CD4-positive, alpha-beta memory T cell (primary cell): ENCODE data around the gene GTF2IRD1. TPM values are rescaled to one million over a fixed set of nuclear protein-coding genes. Genes with fewer than 3 reads are reported as not detected.
"Not testable (repeated sequence)": the region's sequence is repeated elsewhere in the genome, so short reads cannot be mapped to it uniquely, and the experiment has no call there.

Source experiments
- CTCF ChIA-PET: fragments of 350-600 bp; sonication (Branson Sonifier 250); formaldehyde crosslinking; loops from one replicate; lab custom pipeline; 2021; ENCODE audit warnings: inconsistent platforms; ENCODE audit not compliant: partially characterized antibody; lab: Charles Lee
- POLR2A ChIA-PET: fragments of 350-600 bp; sonication (Branson Sonifier 250); formaldehyde crosslinking; loops from one replicate; lab custom pipeline; 2021; ENCODE audit not compliant: partially characterized antibody; lab: Charles Lee
- DNase-seq, 5 donors: peaks; one replicate each; pipeline versions ENCODE4 v3.0.0 to v3.0.0-alpha.2; 2020 to 2022; ENCODE audit warnings: mixed read lengths in 1 of 5
- H3K27ac ChIP-seq: one replicate; pipeline ENCODE4 v1.7.0; 2013; ENCODE audit warnings: low read depth, low read length
- H3K27me3 ChIP-seq: 2 replicates; pipeline ENCODE4 v1.7.0; 2013; ENCODE audit warnings: mild to moderate bottlenecking, low read length, moderate library complexity; ENCODE audit not compliant: insufficient read depth
- H3K36me3 ChIP-seq: 2 replicates; pipeline ENCODE4 v1.7.0; 2013; ENCODE audit warnings: mild to moderate bottlenecking, low read length, moderate library complexity; ENCODE audit not compliant: insufficient read depth
- H3K4me1 ChIP-seq: 2 replicates; pipeline ENCODE4 v1.7.0; 2013; ENCODE audit warnings: mild to moderate bottlenecking, low read length, moderate library complexity; ENCODE audit not compliant: insufficient read depth
- H3K4me3 ChIP-seq, 2 donors: one replicate each; pipeline ENCODE4 v1.7.0; 2013; ENCODE audit warnings: low read length in 2 of 2, mild to moderate bottlenecking in 1 of 2
- H3K9me3 ChIP-seq, 2 donors: one replicate each; pipeline ENCODE4 v1.7.0; 2013; ENCODE audit warnings: low read length in 2 of 2, control low read depth in 1 of 2; ENCODE audit not compliant: control insufficient read depth in 1 of 2
- H3K27ac Mint-ChIP-seq, 7 donors: one replicate each; pipeline ENCODE4 v1.8.0; 2020 to 2021; ENCODE audit warnings: mixed read lengths in 7 of 7, mild to moderate bottlenecking in 6 of 7, inconsistent platforms in 3 of 7, moderate library complexity in 3 of 7
- H3K27me3 Mint-ChIP-seq, 2 donors: one replicate each; pipeline ENCODE4 v1.8.0; 2020 to 2021; ENCODE audit warnings: mixed read lengths in 2 of 2
- H3K36me3 Mint-ChIP-seq, 2 donors: one replicate each; pipeline ENCODE4 v1.8.0; 2020 to 2021; ENCODE audit warnings: mixed read lengths in 2 of 2, inconsistent platforms in 1 of 2, mild to moderate bottlenecking in 1 of 2
- H3K4me1 Mint-ChIP-seq, 4 donors: one replicate each; pipeline ENCODE4 v1.8.0; 2020 to 2021; ENCODE audit warnings: mixed read lengths in 4 of 4, mild to moderate bottlenecking in 1 of 4
- H3K4me3 Mint-ChIP-seq, 8 donors: one replicate each; pipeline ENCODE4 v1.8.0; 2020 to 2021; ENCODE audit warnings: mixed read lengths in 8 of 8, mild to moderate bottlenecking in 7 of 8, moderate library complexity in 6 of 8, inconsistent platforms in 3 of 8
- H3K9me3 Mint-ChIP-seq, 8 donors: one replicate each; pipeline ENCODE4 v1.8.0; 2020 to 2021; ENCODE audit warnings: mixed read lengths in 8 of 8, mild to moderate bottlenecking in 5 of 8, inconsistent platforms in 3 of 8, moderate library complexity in 1 of 8
- intact Hi-C: fragments of 100-400 bp; cut with micrococcal nuclease; formaldehyde crosslinking; loops from one replicate; pipeline ENCODE4 v1.15.1; 2023
- polyA plus RNA-seq, 2 donors: library from polyadenylated mRNA; unstranded; fragments of 300-500 nt; fragmentation: Illumina TruSeq; gene quantifications; one replicate each; pipeline ENCODE4 v1.2.3, GENCODE V29; 2021
- total RNA-seq, 2 experiments: library from RNA; stranded (reverse); gene quantifications; one replicate each; pipeline ENCODE4 v1.2.3, GENCODE V29; 2021

The GTF2IRD1 gene
- total and polyA plus RNA-seq, 4 experiments from 2014 or later: 0.30 to 8.8 (median 4.7) TPM

GRCh38 chr7:74542558-74543117 lies 88.9 kb downstream of the GTF2IRD1 start:
- no peaks in the 10 kb centered on the region for H3K36me3 ChIP-seq
- Mint-ChIP-seq H3K27ac (no peak overlapping the region), H3K36me3 (no peaks in the 10 kb centered on the region), H3K4me3 (no peak overlapping the region), H3K4me1 (no peaks in the 10 kb centered on the region), H3K9me3 (peaks cover 0 to 7% (median 0%) of the 10 kb centered on the region in 8 donors), H3K27me3 (no peaks in the 10 kb centered on the region)
- no peaks in the 10 kb centered on the region for H3K4me1 ChIP-seq
- no peak overlapping the region for H3K27ac ChIP-seq
- ChIA-PET POLR2A (no interaction called here), CTCF (interaction anchor here (1.0 kb wide), 1 partner anchor 92 kb away, joined by 3 read pairs; no protein-coding TSS in a partner anchor)
- no peak for DNase-seq
- no peaks in the 10 kb centered on the region for H3K9me3 ChIP-seq
- no peaks in the 10 kb centered on the region for H3K27me3 ChIP-seq
- intact Hi-C loops: no loop called here
- H3K4me3 ChIP-seq: no peak overlapping the region

- CTCF ChIA-PET: interaction anchor here (1.2 to 2.2 kb wide), 2 partner anchors 94 to 127 kb away, joined by 3 to 5 read pairs; no protein-coding TSS in a partner anchor
- no peaks in the 10 kb centered on the region for H3K36me3 Mint-ChIP-seq
- no peak overlapping the region for H3K27ac ChIP-seq
- H3K4me1 Mint-ChIP-seq: no peaks in the 10 kb centered on the region
- H3K36me3 ChIP-seq: no peaks in the 10 kb centered on the region
- H3K9me3 Mint-ChIP-seq: peaks cover 0 to 7% (median 0%) of the 10 kb centered on the region in 8 donors
- POLR2A ChIA-PET: no interaction called here
- H3K27ac Mint-ChIP-seq: peak overlapping the region in 1 of 7 donors; percentile 68
- no peak overlapping the region for H3K4me3 Mint-ChIP-seq
- intact Hi-C loops: loop anchor here (5.0 kb wide), 1 partner anchor 128 kb away; no protein-coding TSS in a partner anchor
- no peaks in the 10 kb centered on the region for H3K27me3 ChIP-seq
- DNase-seq: no peak
- H3K4me3 ChIP-seq: no peak overlapping the region
- no peaks in the 10 kb centered on the region for H3K27me3 Mint-ChIP-seq
- no peaks in the 10 kb centered on the region for H3K4me1 ChIP-seq
- H3K9me3 ChIP-seq: no peaks in the 10 kb centered on the region
Measured at GRCh38 chr7:74544706-74545469, 91.2 kb downstream of the GTF2IRD1 start.

- POLR2A ChIA-PET: no interaction called here
- no peak for DNase-seq
- CTCF ChIA-PET: interaction anchor here (1.2 to 2.2 kb wide), 2 partner anchors 95 to 128 kb away, joined by 3 to 5 read pairs; no protein-coding TSS in a partner anchor
- Histone ChIP-seq H3K4me1 (no peaks in the 10 kb centered on the region), H3K27ac (no peak overlapping the region), H3K36me3 (no peaks in the 10 kb centered on the region), H3K4me3 (no peak overlapping the region), H3K9me3 (no peaks in the 10 kb centered on the region), H3K27me3 (no peaks in the 10 kb centered on the region)
- Mint-ChIP-seq H3K27me3 (no peaks in the 10 kb centered on the region), H3K36me3 (no peaks in the 10 kb centered on the region), H3K4me1 (no peaks in the 10 kb centered on the region), H3K9me3 (peaks cover 0 to 7% (median 0%) of the 10 kb centered on the region in 8 donors), H3K4me3 (no peak overlapping the region), H3K27ac (no peak overlapping the region)
- intact Hi-C loops: loop anchor here (5.0 kb wide), 1 partner anchor 129 kb away; no protein-coding TSS in a partner anchor
Measured at GRCh38 chr7:74545921-74546320, 92.2 kb downstream of the GTF2IRD1 start.

- CTCF ChIA-PET: interaction anchor here (0.6 kb wide), 1 partner anchor 10 kb away, joined by 3 read pairs; no protein-coding TSS in a partner anchor
- H3K27ac Mint-ChIP-seq, H3K27me3 Mint-ChIP-seq: not testable (repeated sequence)
Measured at GRCh38 chr7:74553596-74554012, 99.9 kb downstream of the GTF2IRD1 start.

GRCh38 chr7:74554178-74554577 lies 100.5 kb downstream of the GTF2IRD1 start:
- ChIA-PET CTCF (no interaction called here), POLR2A (no interaction called here)
- Mint-ChIP-seq H3K27me3 (no peaks in the 10 kb centered on the region), H3K4me1 (no peaks in the 10 kb centered on the region), H3K4me3 (no peak overlapping the region), H3K27ac (no peak overlapping the region), H3K36me3 (no peaks in the 10 kb centered on the region), H3K9me3 (no peaks in the 10 kb centered on the region)
- Histone ChIP-seq H3K9me3 (no peaks in the 10 kb centered on the region), H3K36me3 (no peaks in the 10 kb centered on the region), H3K27ac (no peak overlapping the region), H3K27me3 (no peaks in the 10 kb centered on the region), H3K4me1 (no peaks in the 10 kb centered on the region), H3K4me3 (no peak overlapping the region)
- DNase-seq: no peak
- intact Hi-C loops: no loop called here

More at GRCh38 chr7:74553596-74554012, 99.9 kb downstream of the GTF2IRD1 start:
- DNase-seq, H3K27ac ChIP-seq, H3K4me3 Mint-ChIP-seq, intact Hi-C loops, H3K27me3 ChIP-seq, H3K4me1 ChIP-seq, H3K9me3 Mint-ChIP-seq, H3K9me3 ChIP-seq, H3K36me3 ChIP-seq, H3K36me3 Mint-ChIP-seq, POLR2A ChIA-PET, H3K4me1 Mint-ChIP-seq, H3K4me3 ChIP-seq: not testable (repeated sequence)

- no peaks in the 10 kb centered on the region for H3K9me3 ChIP-seq
- ChIA-PET CTCF (interaction anchor here (0.5 kb wide), 1 partner anchor 110 kb away, joined by 3 read pairs; no protein-coding TSS in a partner anchor), POLR2A (no interaction called here)
- intact Hi-C loops: loop anchor here (10.0 kb wide), 1 partner anchor 355 kb away; no protein-coding TSS in a partner anchor
- no peak overlapping the region for H3K27ac ChIP-seq
- Mint-ChIP-seq H3K9me3 (no peaks in the 10 kb centered on the region), H3K27me3 (no peaks in the 10 kb centered on the region), H3K4me1 (no peaks in the 10 kb centered on the region), H3K4me3 (no peak overlapping the region), H3K36me3 (no peaks in the 10 kb centered on the region), H3K27ac (no peak overlapping the region)
- H3K27me3 ChIP-seq: no peaks in the 10 kb centered on the region
- no peaks in the 10 kb centered on the region for H3K4me1 ChIP-seq
- no peaks in the 10 kb centered on the region for H3K36me3 ChIP-seq
- H3K4me3 ChIP-seq: no peak overlapping the region
- no peak for DNase-seq
Measured at GRCh38 chr7:74560086-74560719, 106.5 kb downstream of the GTF2IRD1 start.
